K562 (cell line): ENCODE results near the gene PACS2.

Experiments
- CHCHD3 ChIP-seq: fragments of 250-450 bp; sonication (Bioruptor Pico); IDR thresholded peaks from 2 replicates; pipeline ENCODE4 v2.1.2; 2022; ENCODE audit warnings: mild to moderate bottlenecking
- FOXA1 ChIP-seq: fragments of 450-650 bp; IDR thresholded peaks from 2 replicates; pipeline ENCODE4 v1.6.1; 2016; ENCODE audit warnings: mild to moderate bottlenecking, borderline replicate concordance
- MYC ChIP-seq, 2 experiments: fragments of 250-450 bp in 1 of 2; sonication (Bioruptor Pico) in 1 of 2; IDR thresholded peaks; 2 replicates each; pipeline versions ENCODE4 v1.5.1 to v1.6.1; 2012 to 2021; ENCODE audit warnings: low read depth in 2 of 2, borderline replicate concordance in 1 of 2, improper control_type of control experiment in 1 of 2, low read length in 1 of 2, mild to moderate bottlenecking in 1 of 2, moderate library complexity in 1 of 2
- TARDBP ChIP-seq: fragments of 450-650 bp; IDR thresholded peaks from 2 replicates; pipeline ENCODE4 v1.6.1; 2016
- ZNF224 ChIP-seq: sonication (generic); formaldehyde crosslinking; IDR thresholded peaks from 2 replicates; pipeline ENCODE4 v1.8.0; 2022; ENCODE audit warnings: mild to moderate bottlenecking, missing genetic modification reagents
- ZNF263 ChIP-seq: sonication (generic); formaldehyde crosslinking; IDR thresholded peaks from 2 replicates; pipeline ENCODE4 v1.8.0; 2022; ENCODE audit warnings: mild to moderate bottlenecking, missing genetic modification reagents, borderline replicate concordance

- no peak for TF ChIP-seq MYC (IDR thresholded peaks at IDR 0.05; ENCODE audit: low read depth, low read length)
- no peak for TF ChIP-seq MYC (CRISPR knock-in tag; IDR thresholded peaks at IDR 0.05; ENCODE audit: borderline replicate concordance, low read depth)
- no peak for TF ChIP-seq FOXA1
- no peak for TF ChIP-seq ZNF263 (CRISPR knock-in tag)
- no peak for TF ChIP-seq TARDBP
- TF ChIP-seq CHCHD3 = no peak
- TF ChIP-seq ZNF224 (CRISPR knock-in tag) = no peak
These were observed 96.7 kb downstream of the PACS2 start for GRCh38 chr14:105411017-105411941.
